Panc1 (cell line): Measurements from ENCODE around the gene SLC16A3. TPM values are rescaled to one million over a fixed set of nuclear protein-coding genes. Genes with fewer than 3 reads are reported as not detected.
A peak's percentile ranks its signal among the peaks of the same experiment; 100 is the strongest.

Experiments used
- ATAC-seq: fragments of 200-7000 bp; cut with Tn5 transposase; 2 replicates; pipeline ENCODE4 v1.9.1; 2020; ENCODE audit warnings: mild to moderate bottlenecking, moderate library complexity
- BruUV-seq: library from RNA; stranded (reverse); fragments of 400-500 nt; replicated peaks from 2 replicates; lab custom pipeline; 2021; lab: Mats Ljungman, UMichigan
- CTCF ChIA-PET: fragments of 300-600 bp; sonication (Branson Sonifier 250); formaldehyde crosslinking; loops from one replicate; lab custom pipeline; 2022; ENCODE audit warnings: antibody characterized with exemption; lab: Charles Lee
- POLR2A ChIA-PET: fragments of 300-600 bp; sonication (Branson Sonifier 250); formaldehyde crosslinking; loops from one replicate; lab custom pipeline; 2022; ENCODE audit warnings: antibody characterized with exemption; lab: Charles Lee
- DNase-seq: peaks from one replicate; pipeline ENCODE4 v3.0.0-alpha.2; 2010; ENCODE audit warnings: low read depth, low spot score
- H3K27ac ChIP-seq: 2 replicates; pipeline ENCODE4 v1.5.1; 2011; ENCODE audit warnings: mild to moderate bottlenecking, low read length, inconsistent platforms
- H3K27me3 ChIP-seq: fragments of 200-500 bp; sonication (Bioruptor generic); 2 replicates; pipeline ENCODE4 v1.6.0; 2014; ENCODE audit warnings: low read length, inconsistent platforms; ENCODE audit not compliant: control insufficient read depth, insufficient read depth
- H3K36me3 ChIP-seq: fragments of 200-500 bp; sonication (Bioruptor generic); 2 replicates; pipeline ENCODE4 v1.5.1; 2014; ENCODE audit warnings: inconsistent platforms, mild to moderate bottlenecking, low read length, moderate library complexity; ENCODE audit not compliant: control insufficient read depth, insufficient read depth
- H3K4me1 ChIP-seq: 2 replicates; pipeline ENCODE4 v1.5.1; 2011; ENCODE audit warnings: inconsistent platforms, mild to moderate bottlenecking, low read length, moderate library complexity; ENCODE audit not compliant: control insufficient read depth, insufficient read depth
- H3K4me3 ChIP-seq, 2 experiments: 2 replicates each; pipeline ENCODE4 v1.5.1; 2011 to 2012; ENCODE audit warnings: low read depth in 2 of 2, low read length in 2 of 2, mild to moderate bottlenecking in 2 of 2, inconsistent platforms in 1 of 2, moderate library complexity in 1 of 2
- H3K9me3 ChIP-seq: fragments of 200-500 bp; sonication (Bioruptor generic); 2 replicates; pipeline ENCODE4 v1.5.1; 2014; ENCODE audit warnings: low read depth, mild to moderate bottlenecking, inconsistent platforms, low read length, moderate library complexity; ENCODE audit not compliant: control insufficient read depth, insufficient read depth
- POLR2AphosphoS5 ChIP-seq: IDR thresholded peaks from 2 replicates; pipeline ENCODE4 v1.6.1; 2012; ENCODE audit warnings: mild to moderate bottlenecking, low read depth, low read length, moderate library complexity
- SIN3A ChIP-seq: IDR thresholded peaks from 2 replicates; pipeline ENCODE4 v1.6.1; 2012; ENCODE audit warnings: low read depth, mild to moderate bottlenecking, low read length, moderate library complexity, borderline replicate concordance; ENCODE audit not compliant: insufficient read depth
- TCF7L2 ChIP-seq: IDR thresholded peaks from 2 replicates; pipeline ENCODE4 v1.6.1; 2011; ENCODE audit warnings: mild to moderate bottlenecking, low read depth, low read length, inconsistent platforms
- in situ Hi-C: cut with HindIII; loops from 2 replicates; pipeline ENCODE4 v1.10.0; 2016; ENCODE audit warnings: low sequenced_read_pairs, low pct_unique_long_range_greater_than_20kb
- intact Hi-C: fragments of 100-400 bp; cut with micrococcal nuclease; formaldehyde crosslinking; loops from one replicate; pipeline ENCODE4 v1.10.0; 2022; ENCODE audit not compliant: unreplicated experiment
- total RNA-seq: library from RNA; stranded (reverse); gene quantifications from one replicate; pipeline ENCODE4 v1.2.1, GENCODE V29; 2021; ENCODE audit not compliant: unreplicated experiment
- TF ChIP-seq, protein P1 (sequence below): fragments of 450-650 bp; IDR thresholded peaks from 2 replicates; pipeline ENCODE4 v1.5.1; 2017; ENCODE audit warnings: mild to moderate bottlenecking
- TF ChIP-seq, protein P2 (sequence below), 2 experiments: IDR thresholded peaks; 2 replicates each; pipeline ENCODE4 v1.6.1; 2011 to 2012; ENCODE audit warnings: low read depth in 2 of 2, control low read depth in 1 of 2, low read length in 1 of 2, mild to moderate bottlenecking in 1 of 2, moderate library complexity in 1 of 2; ENCODE audit not compliant: insufficient read depth in 1 of 2

The SLC16A3 gene
- total RNA-seq, 1 experiment from 2014 or later: 581 TPM

DNA sequence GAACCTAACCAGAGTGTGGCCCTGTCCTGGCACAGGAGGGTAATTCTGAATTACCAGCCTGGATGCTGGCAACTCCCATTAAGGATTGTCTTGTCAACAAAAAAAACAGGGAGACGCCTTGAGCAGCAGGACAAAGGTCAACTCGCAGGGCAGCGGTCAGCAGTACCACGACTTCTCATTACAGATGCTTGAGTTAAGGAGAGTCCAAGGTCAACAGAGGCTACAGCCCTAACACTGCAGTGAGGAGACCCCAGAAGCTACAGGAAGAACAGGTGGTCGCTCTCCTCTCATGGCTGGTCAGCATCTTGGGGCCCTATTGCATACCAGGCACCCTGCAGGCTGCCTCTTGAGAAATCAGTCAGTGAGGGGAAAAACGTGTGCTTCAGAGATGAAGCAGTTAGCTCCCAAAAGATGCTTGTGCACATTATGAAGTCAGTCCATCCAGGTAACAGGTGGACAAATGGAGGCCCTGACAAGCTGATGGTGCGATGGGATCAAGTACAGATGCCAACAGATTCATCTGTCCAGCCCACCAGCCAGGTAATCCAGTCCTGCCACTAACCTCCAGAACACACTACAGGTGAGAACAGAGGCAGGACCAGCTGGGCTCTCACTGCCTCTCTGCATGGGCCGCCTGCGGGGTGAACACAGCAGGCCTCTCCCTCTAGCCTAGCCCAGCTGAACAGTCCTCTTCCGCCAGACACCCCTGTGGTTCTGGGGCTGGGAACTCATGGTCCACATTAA lies 40.5 kb downstream of the SLC16A3 start:
- in situ Hi-C loops: no loop called here
- CTCF ChIA-PET: no interaction called here
- H3K4me1 ChIP-seq: peaks cover 65% of the 10 kb centered on the region
- H3K36me3 ChIP-seq: peaks cover 11% of the 10 kb centered on the region
- POLR2A ChIA-PET: interaction anchor here (0.5 to 0.6 kb wide), 2 partner anchors 16 to 87 kb away, joined by 3 to 6 read pairs; no protein-coding TSS in a partner anchor
- H3K9me3 ChIP-seq: no peaks in the 10 kb centered on the region
- no TSS peak for BruUV-seq
- H3K4me3 ChIP-seq: no peak overlapping the region; a peak in 2 of 4 replicates
- ATAC-seq (no peak), DNase-seq (no peak)
- intact Hi-C loops: no loop called here
- H3K27me3 ChIP-seq: no peaks in the 10 kb centered on the region
- TF ChIP-seq, protein P1, sequence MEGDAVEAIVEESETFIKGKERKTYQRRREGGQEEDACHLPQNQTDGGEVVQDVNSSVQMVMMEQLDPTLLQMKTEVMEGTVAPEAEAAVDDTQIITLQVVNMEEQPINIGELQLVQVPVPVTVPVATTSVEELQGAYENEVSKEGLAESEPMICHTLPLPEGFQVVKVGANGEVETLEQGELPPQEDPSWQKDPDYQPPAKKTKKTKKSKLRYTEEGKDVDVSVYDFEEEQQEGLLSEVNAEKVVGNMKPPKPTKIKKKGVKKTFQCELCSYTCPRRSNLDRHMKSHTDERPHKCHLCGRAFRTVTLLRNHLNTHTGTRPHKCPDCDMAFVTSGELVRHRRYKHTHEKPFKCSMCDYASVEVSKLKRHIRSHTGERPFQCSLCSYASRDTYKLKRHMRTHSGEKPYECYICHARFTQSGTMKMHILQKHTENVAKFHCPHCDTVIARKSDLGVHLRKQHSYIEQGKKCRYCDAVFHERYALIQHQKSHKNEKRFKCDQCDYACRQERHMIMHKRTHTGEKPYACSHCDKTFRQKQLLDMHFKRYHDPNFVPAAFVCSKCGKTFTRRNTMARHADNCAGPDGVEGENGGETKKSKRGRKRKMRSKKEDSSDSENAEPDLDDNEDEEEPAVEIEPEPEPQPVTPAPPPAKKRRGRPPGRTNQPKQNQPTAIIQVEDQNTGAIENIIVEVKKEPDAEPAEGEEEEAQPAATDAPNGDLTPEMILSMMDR: no peak
- peak; percentile 42; the same call in 1 of the 2 replicates for TF ChIP-seq POLR2AphosphoS5
- no peak for TF ChIP-seq TCF7L2
- TF ChIP-seq SIN3A: no peak
- TF ChIP-seq, protein P2, sequence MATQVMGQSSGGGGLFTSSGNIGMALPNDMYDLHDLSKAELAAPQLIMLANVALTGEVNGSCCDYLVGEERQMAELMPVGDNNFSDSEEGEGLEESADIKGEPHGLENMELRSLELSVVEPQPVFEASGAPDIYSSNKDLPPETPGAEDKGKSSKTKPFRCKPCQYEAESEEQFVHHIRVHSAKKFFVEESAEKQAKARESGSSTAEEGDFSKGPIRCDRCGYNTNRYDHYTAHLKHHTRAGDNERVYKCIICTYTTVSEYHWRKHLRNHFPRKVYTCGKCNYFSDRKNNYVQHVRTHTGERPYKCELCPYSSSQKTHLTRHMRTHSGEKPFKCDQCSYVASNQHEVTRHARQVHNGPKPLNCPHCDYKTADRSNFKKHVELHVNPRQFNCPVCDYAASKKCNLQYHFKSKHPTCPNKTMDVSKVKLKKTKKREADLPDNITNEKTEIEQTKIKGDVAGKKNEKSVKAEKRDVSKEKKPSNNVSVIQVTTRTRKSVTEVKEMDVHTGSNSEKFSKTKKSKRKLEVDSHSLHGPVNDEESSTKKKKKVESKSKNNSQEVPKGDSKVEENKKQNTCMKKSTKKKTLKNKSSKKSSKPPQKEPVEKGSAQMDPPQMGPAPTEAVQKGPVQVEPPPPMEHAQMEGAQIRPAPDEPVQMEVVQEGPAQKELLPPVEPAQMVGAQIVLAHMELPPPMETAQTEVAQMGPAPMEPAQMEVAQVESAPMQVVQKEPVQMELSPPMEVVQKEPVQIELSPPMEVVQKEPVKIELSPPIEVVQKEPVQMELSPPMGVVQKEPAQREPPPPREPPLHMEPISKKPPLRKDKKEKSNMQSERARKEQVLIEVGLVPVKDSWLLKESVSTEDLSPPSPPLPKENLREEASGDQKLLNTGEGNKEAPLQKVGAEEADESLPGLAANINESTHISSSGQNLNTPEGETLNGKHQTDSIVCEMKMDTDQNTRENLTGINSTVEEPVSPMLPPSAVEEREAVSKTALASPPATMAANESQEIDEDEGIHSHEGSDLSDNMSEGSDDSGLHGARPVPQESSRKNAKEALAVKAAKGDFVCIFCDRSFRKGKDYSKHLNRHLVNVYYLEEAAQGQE (IDR thresholded peaks at IDR 0.05; ENCODE audit: insufficient read depth in 1 of 2, low read depth in 2 of 2, low read length in 1 of 2): no peak
- H3K27ac ChIP-seq: peak overlapping the region; percentile 62

DNA sequence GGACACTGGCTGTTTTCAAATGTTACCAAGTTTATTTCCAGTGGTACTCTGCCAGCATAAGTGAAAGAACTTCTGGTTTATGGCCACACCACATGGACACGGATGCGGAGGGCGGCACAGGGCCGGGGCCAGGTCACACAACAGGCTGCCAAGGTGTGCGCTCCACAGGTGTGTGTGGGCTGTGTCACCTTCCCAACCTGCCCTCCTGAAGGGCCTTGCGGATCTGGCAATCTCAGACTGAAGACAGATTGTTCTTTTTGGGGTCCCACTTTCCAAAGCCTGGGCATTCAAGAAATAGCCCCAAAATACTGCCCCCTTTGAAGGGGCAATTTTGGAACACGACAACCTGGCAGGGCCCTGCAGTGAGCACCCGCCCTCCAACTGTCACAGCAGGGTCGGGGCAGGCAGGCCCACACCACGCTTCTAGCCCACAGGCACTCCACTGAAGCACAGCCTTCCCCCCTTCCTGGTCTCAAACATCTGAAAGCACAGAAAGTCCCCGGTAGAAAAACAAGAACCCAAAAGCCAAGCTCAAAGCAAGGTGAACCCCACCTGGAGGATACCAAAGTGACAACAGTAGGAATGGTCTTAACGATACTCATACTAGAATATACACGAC lies 41.1 kb downstream of the SLC16A3 start:
- DNase-seq (no peak), ATAC-seq (no peak)
- Histone ChIP-seq H3K4me1 (peaks cover 72% of the 10 kb centered on the region), H3K27ac (peak overlapping the region; percentile 62), H3K27me3 (no peaks in the 10 kb centered on the region), H3K4me3 (peak overlapping the region in 1 of 2 experiments; percentile 7; a peak in 2 of 4 replicates), H3K36me3 (peaks cover 11% of the 10 kb centered on the region), H3K9me3 (no peaks in the 10 kb centered on the region)
- TF ChIP-seq, protein P2 (IDR thresholded peaks at IDR 0.05; ENCODE audit: insufficient read depth in 1 of 2, low read depth in 2 of 2, low read length in 1 of 2): no peak
- TF ChIP-seq POLR2AphosphoS5 (no peak; the same call in 1 of the 2 replicates), SIN3A (no peak)
- TF ChIP-seq, protein P1: no peak
- in situ Hi-C loops: no loop called here
- BruUV-seq: no TSS peak
- intact Hi-C loops: no loop called here
- POLR2A ChIA-PET: interaction anchor here (0.6 kb wide), 1 partner anchor 15 kb away, joined by 3 read pairs; no protein-coding TSS in a partner anchor
- CTCF ChIA-PET: interaction anchor here (0.6 kb wide), 2 partner anchors 58 to 566 kb away, joined by 4 read pairs; no protein-coding TSS in a partner anchor
